ENCODE data around the gene NR1D1.

NR1D1 gene

DNA sequence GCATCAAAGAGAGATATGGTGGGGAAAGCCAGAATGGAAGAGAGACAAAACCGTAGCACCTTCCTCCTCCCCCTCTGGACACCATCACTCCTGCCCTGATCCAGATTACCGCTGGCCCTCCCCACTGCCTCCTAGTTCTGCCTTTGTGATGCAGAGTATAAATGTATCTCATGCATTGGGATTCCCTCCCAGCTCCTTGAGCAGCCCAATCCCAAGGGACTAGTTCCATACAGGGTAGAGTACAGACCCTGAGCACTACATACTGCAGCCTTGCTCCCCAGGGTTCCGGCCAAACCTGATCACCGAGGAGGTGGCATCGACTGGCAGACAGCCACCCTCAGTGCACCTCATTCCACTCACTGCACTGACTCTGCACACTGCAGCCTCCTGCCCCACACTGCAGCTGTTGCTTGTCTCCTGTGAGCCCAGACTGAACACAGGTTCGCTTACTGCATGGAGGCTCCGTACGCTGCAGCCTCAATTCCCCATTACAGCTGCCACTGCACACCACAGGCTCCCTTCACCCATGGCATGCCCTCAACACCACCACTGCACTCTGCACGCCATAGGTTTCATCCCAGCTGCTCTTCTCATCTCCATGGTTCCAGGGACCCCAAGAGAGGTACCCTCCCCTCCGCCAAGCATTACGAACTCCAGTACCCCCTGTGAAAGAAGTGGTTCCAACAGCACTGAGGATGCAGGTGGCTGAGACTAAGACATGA is 39.3 kb downstream of the NR1D1 start:
- DNase-seq = no peak

DNA sequence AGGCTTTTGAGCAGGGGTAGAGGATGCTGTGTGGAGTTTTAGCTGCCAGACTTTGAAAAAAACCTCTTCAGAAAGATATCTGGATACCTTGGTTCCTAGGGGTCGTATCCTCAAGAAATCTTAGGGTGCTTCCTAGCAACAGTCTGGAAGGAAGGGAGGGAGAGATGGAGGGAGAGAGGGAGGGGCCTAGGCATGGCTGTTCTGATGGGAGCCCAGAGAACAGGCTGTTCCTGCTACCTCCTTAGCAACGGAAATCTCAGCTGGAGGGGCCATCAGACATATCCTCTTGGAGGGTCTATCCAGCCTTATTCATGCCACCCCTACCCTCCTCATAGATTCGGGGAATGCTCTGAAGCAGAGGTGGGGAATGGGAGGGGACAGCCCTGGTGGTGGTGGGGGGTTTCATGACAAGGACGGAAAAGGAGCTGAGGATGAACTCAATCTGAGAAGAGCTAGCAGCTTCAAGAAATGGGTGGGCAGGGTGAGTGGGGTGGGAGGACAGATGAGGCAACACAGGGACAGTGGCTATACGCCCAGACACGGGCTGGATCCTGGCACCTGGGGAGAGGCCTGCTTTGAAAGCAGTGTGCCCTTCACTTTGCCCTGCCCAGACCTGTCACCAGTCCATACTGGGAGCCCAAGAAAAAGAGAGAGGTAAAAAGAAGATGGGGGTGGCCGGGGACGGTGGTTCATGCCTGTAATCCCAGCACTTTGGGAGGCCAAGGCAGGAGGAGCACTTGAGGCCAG is 40.5 kb downstream of the NR1D1 start:
- no peak for DNase-seq

DNA sequence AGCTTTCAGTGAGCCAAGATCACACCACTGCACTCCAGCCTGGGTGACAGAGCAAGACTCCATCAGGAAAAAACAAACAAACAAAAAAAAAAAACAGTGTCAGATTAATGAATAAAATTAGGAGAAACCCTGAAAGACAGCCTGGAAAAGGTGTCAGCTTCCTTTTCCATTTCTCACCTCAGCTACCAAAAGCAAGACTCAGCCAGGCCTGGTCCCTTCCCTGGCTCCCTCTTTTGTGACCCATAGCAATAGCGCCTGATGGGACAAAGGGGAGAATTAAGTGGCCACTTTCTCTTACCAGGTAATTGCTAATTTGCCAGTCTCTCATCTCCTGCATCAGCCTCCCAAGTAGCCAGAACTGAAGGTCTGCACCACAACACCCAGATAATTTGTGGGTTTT is 41.5 kb downstream of the NR1D1 start:
- no peak for DNase-seq

DNA sequence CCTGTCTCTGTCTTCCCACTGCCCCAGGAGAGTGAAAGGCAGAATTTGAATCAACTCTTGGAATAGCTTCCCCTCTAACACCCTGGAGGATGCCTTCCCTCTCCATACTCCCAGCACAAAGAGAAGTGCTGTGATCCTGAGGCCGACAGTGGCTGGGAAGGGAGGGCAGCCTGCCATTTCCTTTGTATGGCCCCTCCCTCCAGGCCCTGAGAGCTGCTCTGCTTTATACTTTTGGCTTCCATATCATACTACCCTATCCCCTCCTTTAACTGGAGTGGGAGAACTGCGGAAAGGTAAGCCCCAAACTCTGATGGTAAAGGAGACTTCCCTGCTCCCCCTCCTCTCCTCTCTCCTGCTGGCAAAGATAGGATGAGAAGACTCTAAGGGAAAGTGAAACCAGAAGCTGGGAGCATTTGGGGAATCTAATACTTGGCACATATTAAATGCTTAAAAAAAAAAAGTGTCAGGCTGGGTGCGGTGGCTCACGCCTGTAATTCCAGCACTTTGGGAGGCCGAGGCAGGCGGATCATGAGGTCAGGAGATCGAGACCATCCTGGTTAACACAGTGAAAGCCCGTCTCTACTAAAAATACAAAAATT is 42.1 kb downstream of the NR1D1 start:
- DNase-seq = no peak

DNA sequence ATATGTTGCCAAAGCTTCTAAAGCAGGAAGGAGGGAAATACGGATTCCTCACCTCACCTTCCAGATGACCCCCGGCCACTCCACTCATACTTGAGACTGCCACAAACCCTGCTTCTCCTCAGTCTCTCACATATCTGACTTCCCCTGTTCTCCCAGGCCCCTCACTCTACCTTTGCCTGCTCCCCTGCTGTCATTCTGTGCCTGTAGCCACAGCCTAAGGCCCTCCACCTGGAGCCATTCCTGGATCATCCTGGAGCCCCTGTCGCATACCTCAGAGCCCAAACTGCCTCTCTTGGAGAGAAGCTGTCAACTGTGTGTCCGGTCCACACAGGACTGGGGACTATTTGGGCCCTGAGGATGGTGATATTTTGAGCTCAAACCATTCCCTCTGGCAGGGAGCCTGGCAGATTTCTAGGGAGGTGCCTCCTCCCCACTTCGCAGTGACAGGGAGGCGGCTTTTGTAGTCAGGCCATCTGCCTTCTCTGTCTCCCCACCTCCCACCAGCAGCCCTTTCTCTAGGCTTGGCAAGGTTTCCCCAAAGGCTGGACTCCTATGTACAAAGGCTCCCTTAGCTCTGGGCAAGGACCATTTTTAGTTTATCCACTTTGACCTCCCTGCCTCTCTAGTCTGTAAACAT is 43.9 kb downstream of the NR1D1 start:
- no peak for DNase-seq

All from NCI-H526 treated with DMSO at 0.1 percent for 48 hours (cell line).